GM12878 (cell line): ENCODE results near the gene NSDHL.

Source experiments
- CBFB ChIP-seq: IDR thresholded peaks from 2 replicates; pipeline ENCODE4 v1.6.1; 2016; ENCODE audit warnings: antibody characterized with exemption, low read depth
- CTCF ChIP-seq, 3 experiments: IDR thresholded peaks in 2 of 3; conservative IDR thresholded peaks in 1 of 3; 2 replicates each; pipeline ENCODE4 v1.5.1; 2011; ENCODE audit warnings: low read depth in 3 of 3, low read length in 3 of 3, mild to moderate bottlenecking in 3 of 3, control low read depth in 2 of 3, moderate library complexity in 2 of 3, inconsistent platforms in 1 of 3, mixed read lengths in 1 of 3; ENCODE audit not compliant: control insufficient read depth in 2 of 3, insufficient read depth in 1 of 3; ENCODE audit errors: extremely low read depth in 1 of 3
- EGR1 ChIP-seq, 2 experiments: IDR thresholded peaks; 1 replicate in 1 of 2; 2 replicates in 1 of 2; pipeline ENCODE4 v1.6.1; 2011 to 2012; ENCODE audit warnings: low read depth in 2 of 2, low read length in 2 of 2, borderline replicate concordance in 1 of 2, mild to moderate bottlenecking in 1 of 2, moderate library complexity in 1 of 2
- ETV6 ChIP-seq, 2 experiments: fragments of 450-650 bp in 1 of 2; IDR thresholded peaks in 1 of 2; conservative IDR thresholded peaks in 1 of 2; 2 replicates each; pipeline ENCODE4 v1.6.1; 2014; ENCODE audit warnings: antibody characterized with exemption in 1 of 2, borderline replicate concordance in 1 of 2, low read depth in 1 of 2, mild to moderate bottlenecking in 1 of 2, moderate library complexity in 1 of 2
- FOXM1 ChIP-seq: IDR thresholded peaks from 2 replicates; pipeline ENCODE4 v1.6.1; 2012; ENCODE audit warnings: low read depth, mild to moderate bottlenecking, inconsistent platforms, low read length, moderate library complexity
- MAX ChIP-seq: IDR thresholded peaks from 2 replicates; pipeline ENCODE4 v1.6.1; 2012; ENCODE audit warnings: low read depth, low read length, improper control_type of control experiment
- MEF2B ChIP-seq: fragments of 450-650 bp; IDR thresholded peaks from 2 replicates; pipeline ENCODE4 v1.6.1; 2018; ENCODE audit warnings: mild to moderate bottlenecking, moderate library complexity; ENCODE audit not compliant: partially characterized antibody, poor library complexity, severe bottlenecking
- PBX3 ChIP-seq: IDR thresholded peaks from 2 replicates; pipeline ENCODE4 v1.6.1; 2011; ENCODE audit warnings: mild to moderate bottlenecking, low read depth, low read length, moderate library complexity; ENCODE audit not compliant: insufficient replicate concordance
- SMC3 ChIP-seq: IDR thresholded peaks from 2 replicates; pipeline ENCODE4 v1.6.1; 2011; ENCODE audit warnings: low read length, improper control_type of control experiment, borderline replicate concordance
- SPI1 ChIP-seq: IDR thresholded peaks from 2 replicates; pipeline ENCODE4 v1.6.1; 2011; ENCODE audit warnings: low read depth, mild to moderate bottlenecking, low read length, moderate library complexity, borderline replicate concordance; ENCODE audit not compliant: insufficient read depth
- SRF ChIP-seq, 2 experiments: IDR thresholded peaks; 2 replicates each; pipeline ENCODE4 v1.6.1; 2011; ENCODE audit warnings: low read depth in 2 of 2, low read length in 2 of 2, mild to moderate bottlenecking in 1 of 2, moderate library complexity in 1 of 2

DNA sequence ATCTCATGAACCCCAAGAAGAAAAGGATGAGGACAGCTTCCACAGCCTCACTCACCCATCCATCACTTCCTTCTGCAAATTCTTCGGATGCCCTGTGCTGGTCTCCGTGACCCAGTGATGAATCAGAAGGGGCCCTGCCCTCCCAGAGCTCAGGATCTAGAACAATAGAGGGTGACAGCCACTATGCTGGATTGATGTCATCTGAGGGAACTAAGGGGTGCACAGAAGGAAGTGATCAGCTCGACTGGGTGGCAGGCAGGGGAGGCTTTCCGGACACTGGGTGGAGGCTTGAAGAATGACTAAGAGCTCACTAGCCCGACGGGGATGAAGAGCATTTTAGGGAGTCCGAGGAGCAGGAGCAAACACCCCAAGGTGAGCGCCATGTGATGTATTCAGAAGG is 65.6 kb downstream of the NSDHL start:
- TF ChIP-seq CTCF (IDR thresholded peaks at IDR 0.05 in 2 of 3, conservative IDR thresholded peaks at IDR 0.05 in 1 of 3; ENCODE audit: control insufficient read depth in 2 of 3, extremely low read depth in 1 of 3, insufficient read depth in 1 of 3, low read depth in 3 of 3, low read length in 3 of 3) (no peak), SPI1 (no peak), FOXM1 (no peak), MAX (no peak), PBX3 (no peak), ETV6 (conservative IDR thresholded peaks at IDR 0.05 in 1 of 2, IDR thresholded peaks at IDR 0.05 in 1 of 2; ENCODE audit: borderline replicate concordance in 1 of 2, low read depth in 1 of 2) (no peak), SRF (IDR thresholded peaks at IDR 0.05; ENCODE audit: low read depth in 2 of 2, low read length in 2 of 2) (no peak), EGR1 (IDR thresholded peaks at IDR 0.05; ENCODE audit: borderline replicate concordance in 1 of 2, low read depth in 2 of 2, low read length in 2 of 2) (no peak), SMC3 (no peak), CBFB (no peak), MEF2B (no peak)
